ENCODE results near the gene ALB. TPM values are rescaled to one million over a fixed set of nuclear protein-coding genes. Genes with fewer than 3 reads are reported as not detected.

ALB gene
- polyA plus RNA-seq, 3 donors: not detected

- Histone ChIP-seq H4K20me1 (ENCODE audit: insufficient read depth, low read length) (no peaks in the 10 kb centered on the region), H3K36me3 (replicated peaks in 1 of 2; ENCODE audit: control insufficient read depth in 1 of 2, insufficient read depth in 2 of 2, low read length in 2 of 2) (no peaks in the 10 kb centered on the region), H3K4me3 (replicated peaks in 1 of 3; ENCODE audit: low read depth in 2 of 3, low read length in 3 of 3) (no peak overlapping the region), H3K79me2 (ENCODE audit: insufficient read depth, low read length) (no peaks in the 10 kb centered on the region), H3K4me1 (ENCODE audit: control insufficient read depth in 1 of 2, insufficient read depth in 2 of 2, low read length in 2 of 2) (no peaks in the 10 kb centered on the region), H3K27me3 (ENCODE audit: control insufficient read depth in 2 of 2, insufficient read depth in 2 of 2, low read length in 2 of 2) (no peaks in the 10 kb centered on the region), H3K4me2 (replicated peaks; ENCODE audit: extremely low read depth, low read length, poor library complexity, severe bottlenecking) (no peak overlapping the region), H3K9me3 (replicated peaks in 1 of 2; ENCODE audit: control insufficient read depth in 1 of 2, insufficient read depth in 1 of 2, low read length in 2 of 2) (no peaks in the 10 kb centered on the region), H3K9ac (ENCODE audit: insufficient read depth, low read length, poor library complexity, severe bottlenecking) (no peak overlapping the region), H2AFZ (ENCODE audit: insufficient read depth, low read depth, low read length, poor library complexity, severe bottlenecking) (no peak overlapping the region), H3K27ac (ENCODE audit: low read depth in 1 of 2, low read length in 2 of 2) (no peak overlapping the region)
- Mint-ChIP-seq H3K36me3 (no peaks in the 10 kb centered on the region), H3K4me1 (no peaks in the 10 kb centered on the region), H3K27ac (no peak overlapping the region), H3K4me3 (no peak overlapping the region), H3K9me3 (no peaks in the 10 kb centered on the region), H3K27me3 (ENCODE audit: low read depth in 3 of 3) (peaks cover 0 to 2% (median 0%) of the 10 kb centered on the region in 3 donors)
- DNase-seq: no peak
- no peak for TF ChIP-seq CTCF (IDR thresholded peaks at IDR 0.05)
- intact Hi-C loops (cut with micrococcal nuclease): no loop called here
- no CpG with 5 or more reads among the region's 2 CpGs for WGBS (ENCODE audit: insufficient coverage)
These were observed 25.9 kb downstream of the ALB start for GRCh38 chr4:73429826-73430587.

GRCh38 chr4:73431813-73432168 is 27.7 kb downstream of the ALB start:
- no peaks in the 10 kb centered on the region for H3K79me2 ChIP-seq (ENCODE audit: insufficient read depth, low read length)
- no peak overlapping the region for H3K27ac ChIP-seq (ENCODE audit: low read depth in 1 of 2, low read length in 2 of 2)
- H4K20me1 ChIP-seq (ENCODE audit: insufficient read depth, low read length): no peaks in the 10 kb centered on the region
- WGBS (ENCODE audit: insufficient coverage): no CpG with 5 or more reads among the region's 1 CpG
- intact Hi-C loops (cut with micrococcal nuclease): no loop called here
- H2AFZ ChIP-seq (ENCODE audit: insufficient read depth, low read depth, low read length, poor library complexity, severe bottlenecking): no peak overlapping the region
- H3K27me3 ChIP-seq (ENCODE audit: control insufficient read depth in 2 of 2, insufficient read depth in 2 of 2, low read length in 2 of 2): no peaks in the 10 kb centered on the region
- TF ChIP-seq CTCF (IDR thresholded peaks at IDR 0.05): no peak
- H3K9me3 Mint-ChIP-seq: no peaks in the 10 kb centered on the region
- H3K4me1 Mint-ChIP-seq: no peaks in the 10 kb centered on the region
- no peak overlapping the region for H3K4me3 Mint-ChIP-seq
- no peak overlapping the region for H3K9ac ChIP-seq (ENCODE audit: insufficient read depth, low read length, poor library complexity, severe bottlenecking)
- no peaks in the 10 kb centered on the region for H3K4me1 ChIP-seq (ENCODE audit: control insufficient read depth in 1 of 2, insufficient read depth in 2 of 2, low read length in 2 of 2)
- no peaks in the 10 kb centered on the region for H3K36me3 ChIP-seq (replicated peaks in 1 of 2; ENCODE audit: control insufficient read depth in 1 of 2, insufficient read depth in 2 of 2, low read length in 2 of 2)
- peaks cover 0 to 2% (median 0%) of the 10 kb centered on the region in 3 donors for H3K27me3 Mint-ChIP-seq (ENCODE audit: low read depth in 3 of 3)
- no peak overlapping the region for H3K4me2 ChIP-seq (replicated peaks; ENCODE audit: extremely low read depth, low read length, poor library complexity, severe bottlenecking)
- no peaks in the 10 kb centered on the region for H3K36me3 Mint-ChIP-seq
- H3K4me3 ChIP-seq (replicated peaks in 1 of 3; ENCODE audit: low read depth in 2 of 3, low read length in 3 of 3): no peak overlapping the region
- no peaks in the 10 kb centered on the region for H3K9me3 ChIP-seq (replicated peaks in 1 of 2; ENCODE audit: control insufficient read depth in 1 of 2, insufficient read depth in 1 of 2, low read length in 2 of 2)
- no peak overlapping the region for H3K27ac Mint-ChIP-seq
- DNase-seq: no peak
